Activated CD4-positive, alpha-beta T cell treated with anti-CD3 and anti-CD28 coated beads, Interleukin-2, amount 10 ng/mL, durations not matched to agents 7 days and 5 days (primary cell): ENCODE measurements around the gene KRTAP29-1. TPM values are rescaled to one million over a fixed set of nuclear protein-coding genes. Genes with fewer than 3 reads are reported as not detected.

Source experiments
- CTCF ChIA-PET: fragments of 350-600 bp; sonication (Branson Sonifier 250); formaldehyde crosslinking; loops from one replicate; lab custom pipeline; 2021; ENCODE audit warnings: antibody characterized with exemption; lab: Charles Lee
- POLR2A ChIA-PET: fragments of 350-600 bp; sonication (Branson Sonifier 250); formaldehyde crosslinking; loops from one replicate; lab custom pipeline; 2021; ENCODE audit warnings: antibody characterized with exemption; lab: Charles Lee
- DNase-seq: peaks from one replicate; pipeline ENCODE4 v3.0.0-alpha.2; 2020
- H3K27ac Mint-ChIP-seq: one replicate; pipeline ENCODE4 v1.8.0; 2021; ENCODE audit warnings: mild to moderate bottlenecking, moderate library complexity, mixed read lengths
- H3K27me3 Mint-ChIP-seq: one replicate; pipeline ENCODE4 v1.8.0; 2021; ENCODE audit warnings: mixed read lengths
- H3K36me3 Mint-ChIP-seq: one replicate; pipeline ENCODE4 v1.8.0; 2021; ENCODE audit warnings: low read depth, mixed read lengths
- H3K4me1 Mint-ChIP-seq: one replicate; pipeline ENCODE4 v1.8.0; 2021; ENCODE audit warnings: mixed read lengths
- H3K4me3 Mint-ChIP-seq: one replicate; pipeline ENCODE4 v1.8.0; 2021; ENCODE audit warnings: mild to moderate bottlenecking, moderate library complexity, mixed read lengths
- H3K9me3 Mint-ChIP-seq: one replicate; pipeline ENCODE4 v1.8.0; 2021; ENCODE audit warnings: mixed read lengths
- total RNA-seq, 2 experiments: library from RNA; stranded (reverse); gene quantifications; one replicate each; pipeline ENCODE4 v1.2.3, GENCODE V29; 2021

KRTAP29-1 gene
- total RNA-seq, 2 experiments from 2014 or later: not detected

DNA sequence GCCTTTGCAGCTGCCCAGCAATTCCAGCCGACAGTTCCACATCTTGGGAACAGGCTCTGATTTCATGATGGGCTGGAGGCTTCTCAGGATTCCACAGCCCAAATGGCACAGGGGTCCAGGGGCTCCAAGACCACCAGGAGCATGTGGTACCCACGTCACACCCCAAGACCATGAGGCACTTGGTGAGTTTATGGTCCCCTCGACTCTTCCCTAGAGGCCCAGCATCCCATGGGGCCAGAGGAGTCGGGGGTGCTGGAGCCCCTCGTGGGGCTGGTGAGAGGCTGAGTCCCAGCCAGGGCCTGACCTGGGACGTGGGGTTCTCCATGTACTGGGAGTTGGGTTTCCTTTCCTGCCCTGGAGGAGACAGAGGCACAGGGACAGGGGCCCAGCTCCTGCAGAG lies 23.0 kb upstream of the KRTAP29-1 start:
- no peak for DNase-seq
- H3K9me3 Mint-ChIP-seq: peaks cover 3% of the 10 kb centered on the region
- no peaks in the 10 kb centered on the region for H3K27me3 Mint-ChIP-seq
- peaks cover 33% of the 10 kb centered on the region for H3K4me1 Mint-ChIP-seq
- ChIA-PET CTCF (interaction anchor here (0.6 kb wide), 1 partner anchor 224 kb away, joined by 3 read pairs; no protein-coding TSS in a partner anchor), POLR2A (no interaction called here)
- H3K27ac Mint-ChIP-seq: peak overlapping the region; percentile 31
- H3K36me3 Mint-ChIP-seq: peaks cover under 1% of the 10 kb centered on the region
- no peak overlapping the region for H3K4me3 Mint-ChIP-seq

DNA sequence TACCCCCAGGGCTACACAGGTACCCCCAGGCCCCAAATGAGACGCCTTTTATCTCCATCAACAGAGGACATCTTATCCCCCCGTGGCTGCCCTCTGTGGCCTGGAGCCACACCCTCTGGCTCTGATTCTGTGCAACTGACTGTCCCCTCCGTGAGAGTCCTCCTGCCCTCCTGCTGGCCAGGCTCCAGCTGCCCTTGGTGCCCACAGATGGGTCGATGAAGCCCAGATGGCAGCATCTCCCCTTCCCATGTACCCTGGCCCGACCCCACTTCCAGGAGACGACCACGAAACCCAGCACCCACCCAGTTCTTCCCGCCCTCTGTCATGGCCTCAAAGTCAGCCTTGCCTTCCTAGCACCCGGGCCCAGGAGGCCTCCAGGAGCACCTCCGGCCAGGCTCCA lies 22.5 kb upstream of the KRTAP29-1 start:
- CTCF ChIA-PET: interaction anchor here (0.6 kb wide), 1 partner anchor 224 kb away, joined by 3 read pairs; no protein-coding TSS in a partner anchor
- no peak overlapping the region for H3K4me3 Mint-ChIP-seq
- H3K9me3 Mint-ChIP-seq: peaks cover 6% of the 10 kb centered on the region
- peaks cover 5% of the 10 kb centered on the region for H3K36me3 Mint-ChIP-seq
- POLR2A ChIA-PET: no interaction called here
- H3K4me1 Mint-ChIP-seq: peaks cover 33% of the 10 kb centered on the region
- DNase-seq: no peak
- H3K27ac Mint-ChIP-seq: peak overlapping the region; percentile 36
- H3K27me3 Mint-ChIP-seq: no peaks in the 10 kb centered on the region

DNA sequence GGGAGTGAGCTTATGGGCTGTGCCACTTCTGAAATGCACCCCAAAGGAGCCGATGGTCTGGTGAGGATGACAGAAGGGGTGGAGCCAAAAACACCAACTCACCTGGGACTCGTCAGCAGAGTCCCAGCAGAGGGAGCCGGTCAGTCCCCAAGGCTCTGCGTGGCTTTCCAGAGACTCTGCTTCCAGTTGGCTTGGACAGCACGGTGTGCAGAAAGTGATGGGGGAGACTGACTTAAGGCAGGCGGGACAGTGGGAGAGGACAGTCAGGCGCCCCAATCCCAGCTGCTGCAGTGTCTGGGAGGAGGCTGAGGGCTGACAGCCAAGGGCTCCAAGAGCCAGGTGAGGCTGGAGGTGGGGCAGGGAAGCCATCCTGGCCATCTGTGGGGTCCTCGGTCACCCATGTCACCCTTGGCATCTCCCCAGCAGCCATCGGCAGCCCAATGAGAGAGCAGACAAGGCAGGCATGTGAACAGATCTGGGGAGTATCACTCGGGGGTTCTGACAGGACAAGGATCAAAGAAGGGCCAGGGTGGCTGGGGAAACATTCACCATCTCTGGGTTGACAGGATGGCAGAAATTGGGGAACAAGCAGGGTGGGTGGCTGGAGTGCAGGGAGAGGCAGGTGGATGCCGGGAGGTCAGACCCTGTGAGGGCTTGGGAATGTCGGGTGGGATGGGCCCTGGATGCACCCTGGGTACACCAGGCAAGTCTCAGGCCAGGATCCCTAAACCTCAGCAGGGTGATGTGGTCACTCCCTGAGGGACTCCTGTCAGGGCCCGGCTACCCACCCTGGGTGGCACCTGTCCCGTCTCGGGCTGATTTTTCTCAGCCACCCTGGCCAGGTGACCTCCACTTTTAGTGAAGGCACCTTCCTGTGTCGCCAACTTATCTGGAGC lies 21.8 kb upstream of the KRTAP29-1 start:
- CTCF ChIA-PET: no interaction called here
- Mint-ChIP-seq H3K9me3 (peaks cover 13% of the 10 kb centered on the region), H3K4me1 (peaks cover 33% of the 10 kb centered on the region), H3K4me3 (no peak overlapping the region), H3K27ac (peak overlapping the region; percentile 33), H3K27me3 (no peaks in the 10 kb centered on the region), H3K36me3 (peaks cover 9% of the 10 kb centered on the region)
- no peak for DNase-seq
- POLR2A ChIA-PET: no interaction called here

DNA sequence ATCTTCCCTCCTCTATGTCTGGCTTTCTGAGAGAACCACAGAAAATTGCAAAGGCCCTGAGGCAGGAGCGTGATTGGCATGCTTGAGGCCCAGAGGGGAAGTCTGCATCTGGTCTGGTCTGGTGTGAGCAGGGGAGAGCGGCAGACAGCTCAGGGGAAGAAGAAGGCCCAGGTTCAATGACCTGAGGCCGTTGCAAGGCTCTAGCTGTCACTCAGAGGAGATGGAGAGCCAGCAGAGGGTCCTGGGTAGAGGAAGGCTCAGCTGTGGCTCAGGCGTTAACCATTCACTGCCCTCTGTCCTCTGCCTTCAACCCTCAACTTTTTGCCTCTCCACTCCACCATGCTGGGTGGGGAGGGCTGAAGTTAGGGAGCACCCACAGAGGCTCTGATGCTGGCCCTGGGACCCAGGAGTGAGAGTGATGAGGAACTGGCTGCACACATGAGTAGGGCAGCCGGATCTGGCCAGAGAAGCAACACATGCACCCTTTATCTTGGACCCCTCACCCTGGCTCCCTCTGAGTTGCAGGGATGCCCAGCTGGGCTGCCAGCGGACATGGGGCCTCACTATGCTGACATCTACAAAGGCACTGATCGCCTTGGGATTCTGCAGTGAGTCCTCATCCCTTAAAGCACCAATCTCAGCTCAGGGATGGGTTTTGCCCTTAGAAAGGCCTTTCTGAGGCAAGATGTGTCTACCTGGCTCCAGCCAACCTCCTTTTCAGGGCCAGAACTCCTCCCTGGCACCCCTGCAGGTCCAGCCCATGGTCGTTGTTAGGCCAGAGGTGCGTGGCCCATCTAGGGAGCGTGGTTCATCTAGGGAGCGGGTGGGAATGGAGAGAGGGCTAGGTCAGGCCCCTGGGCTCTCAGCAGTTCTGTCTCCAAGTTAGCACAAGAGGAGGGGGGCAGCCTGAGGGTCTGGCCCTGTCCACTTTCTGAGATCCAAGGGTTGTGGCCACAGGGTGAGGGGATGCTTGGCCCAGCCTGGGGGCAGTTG lies 20.5 kb upstream of the KRTAP29-1 start:
- POLR2A ChIA-PET: no interaction called here
- H3K4me1 Mint-ChIP-seq: peaks cover 33% of the 10 kb centered on the region

DNA sequence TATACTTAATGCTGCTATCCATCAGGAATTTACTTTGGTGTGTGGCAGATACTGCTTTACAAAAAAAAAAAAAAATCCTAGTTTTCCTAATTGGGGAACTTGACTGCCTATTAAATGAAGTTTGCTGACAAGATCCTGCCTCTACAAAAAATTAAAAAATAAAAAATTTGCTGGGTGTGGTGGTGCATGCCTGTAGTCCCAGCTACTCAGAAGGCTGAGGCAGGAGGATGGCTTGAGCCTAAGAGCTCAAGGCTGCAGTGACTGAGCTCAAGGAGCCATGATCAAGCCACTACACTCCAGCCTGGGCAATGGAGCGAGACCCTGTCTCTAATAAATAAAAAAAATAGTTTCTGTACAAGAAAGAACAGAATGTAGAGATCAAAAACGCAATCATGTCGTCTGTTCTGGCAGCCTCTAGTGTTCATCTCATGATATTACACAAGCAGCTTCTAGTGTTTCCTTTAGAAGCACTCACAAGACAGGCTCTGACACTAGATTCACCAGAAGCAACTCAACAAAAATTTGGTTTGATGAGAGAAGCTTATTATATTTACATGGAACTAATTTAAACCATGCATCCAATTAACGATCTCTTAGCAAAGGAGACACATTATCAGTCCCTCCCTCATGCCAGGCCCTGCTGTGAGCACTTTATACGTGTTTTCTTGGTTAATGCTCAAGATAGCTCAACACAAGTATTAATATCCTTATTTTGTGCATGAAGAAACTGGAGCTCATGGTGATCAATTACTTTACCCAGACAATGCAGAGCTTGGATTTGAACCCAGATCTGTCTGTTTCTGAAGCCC lies 19.6 kb upstream of the KRTAP29-1 start:
- CTCF ChIA-PET: interaction anchor here (0.6 to 1.5 kb wide), 10 partner anchors 8 to 1199 kb away, joined by 3 to 10 read pairs (median 5); partner anchors contain the start of gene KRT33A
- H3K36me3 Mint-ChIP-seq: peaks cover 10% of the 10 kb centered on the region
- peak; percentile 44 for DNase-seq
- H3K9me3 Mint-ChIP-seq: peaks cover 13% of the 10 kb centered on the region
- POLR2A ChIA-PET: no interaction called here
- peaks cover 32% of the 10 kb centered on the region for H3K4me1 Mint-ChIP-seq
- H3K27me3 Mint-ChIP-seq: no peaks in the 10 kb centered on the region
- no peak overlapping the region for H3K4me3 Mint-ChIP-seq
- peak overlapping the region; percentile 83 for H3K27ac Mint-ChIP-seq

More for the DNA sequence above, 20.5 kb upstream of the KRTAP29-1 start:
- H3K4me3 Mint-ChIP-seq: no peak overlapping the region
- no peaks in the 10 kb centered on the region for H3K27me3 Mint-ChIP-seq
- CTCF ChIA-PET: interaction anchor here (0.6 to 1.5 kb wide), 8 partner anchors 8 to 47 kb away, joined by 3 to 10 read pairs (median 4); partner anchors contain the start of gene KRT33A
- DNase-seq: no peak
- peak overlapping the region; percentile 83 for H3K27ac Mint-ChIP-seq
- peaks cover 13% of the 10 kb centered on the region for H3K9me3 Mint-ChIP-seq
- H3K36me3 Mint-ChIP-seq: peaks cover 10% of the 10 kb centered on the region

DNA sequence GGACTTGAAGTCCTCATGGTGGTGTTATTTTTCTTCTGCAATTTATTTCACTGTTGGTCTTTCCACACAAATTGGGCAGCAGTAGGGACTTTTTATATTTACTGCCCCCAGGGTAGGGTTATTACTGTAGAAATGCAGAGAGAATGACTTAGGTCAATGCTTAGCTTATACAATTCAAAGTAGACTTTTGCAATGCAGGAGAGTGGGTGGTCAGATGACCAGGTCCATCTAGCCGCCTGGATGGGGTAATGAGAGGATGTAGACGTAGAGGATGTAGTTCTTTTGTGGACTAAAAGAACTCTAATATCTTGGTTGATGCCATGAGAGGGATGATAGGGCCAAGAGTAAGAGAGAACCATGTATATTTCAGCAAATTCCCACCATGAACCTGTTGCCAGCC lies 15.6 kb upstream of the KRTAP29-1 start:
- ChIA-PET CTCF (interaction anchor here (0.6 kb wide), 1 partner anchor 1913 kb away, joined by 4 read pairs; no protein-coding TSS in a partner anchor), POLR2A (no interaction called here)
- H3K4me1 Mint-ChIP-seq: peaks cover 7% of the 10 kb centered on the region
- H3K4me3 Mint-ChIP-seq: no peak overlapping the region
- no peaks in the 10 kb centered on the region for H3K27me3 Mint-ChIP-seq
- peaks cover 10% of the 10 kb centered on the region for H3K36me3 Mint-ChIP-seq
- peak overlapping the region; percentile 10 for H3K27ac Mint-ChIP-seq
- peaks cover 13% of the 10 kb centered on the region for H3K9me3 Mint-ChIP-seq
- no peak for DNase-seq

DNA sequence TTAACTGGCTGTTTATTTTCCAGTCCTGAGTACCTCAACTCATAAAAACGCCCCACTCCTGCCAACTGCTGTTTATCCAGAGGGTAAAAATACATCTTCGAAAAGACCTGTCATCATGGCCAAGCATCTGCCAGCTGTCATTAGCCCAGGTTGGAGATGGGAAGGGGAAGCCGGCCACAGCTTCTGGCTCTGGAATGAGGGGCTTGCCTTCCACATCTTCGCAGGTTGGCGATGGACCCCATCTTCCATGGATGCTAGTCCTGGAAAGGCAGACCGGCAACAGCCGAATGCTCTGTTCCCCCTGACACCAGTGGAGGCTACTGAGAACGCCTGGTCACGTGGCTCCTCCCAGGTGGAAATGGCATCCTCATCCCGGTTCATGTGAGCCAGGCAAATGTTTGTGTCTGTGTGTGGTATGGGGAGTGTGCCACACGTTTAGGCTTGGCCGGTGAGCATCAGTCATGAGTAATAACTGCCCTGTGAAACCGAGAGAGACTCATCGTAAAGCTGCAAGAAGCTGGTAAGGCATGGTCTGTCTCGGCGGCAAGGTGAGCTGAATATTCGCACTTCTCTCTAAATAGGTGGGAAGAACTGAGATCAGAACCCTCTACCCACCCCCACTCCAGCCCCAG lies 13.3 kb upstream of the KRTAP29-1 start:
- H3K4me1 Mint-ChIP-seq: peaks cover 8% of the 10 kb centered on the region
- no peak overlapping the region for H3K4me3 Mint-ChIP-seq
- H3K27ac Mint-ChIP-seq: no peak overlapping the region
- peaks cover 12% of the 10 kb centered on the region for H3K36me3 Mint-ChIP-seq
- H3K9me3 Mint-ChIP-seq: peaks cover 16% of the 10 kb centered on the region
- CTCF ChIA-PET: interaction anchor here (1.4 kb wide), 1 partner anchor 9 kb away, joined by 4 read pairs; no protein-coding TSS in a partner anchor
- peaks cover 4% of the 10 kb centered on the region for H3K27me3 Mint-ChIP-seq
- DNase-seq: no peak
- POLR2A ChIA-PET: no interaction called here

DNA sequence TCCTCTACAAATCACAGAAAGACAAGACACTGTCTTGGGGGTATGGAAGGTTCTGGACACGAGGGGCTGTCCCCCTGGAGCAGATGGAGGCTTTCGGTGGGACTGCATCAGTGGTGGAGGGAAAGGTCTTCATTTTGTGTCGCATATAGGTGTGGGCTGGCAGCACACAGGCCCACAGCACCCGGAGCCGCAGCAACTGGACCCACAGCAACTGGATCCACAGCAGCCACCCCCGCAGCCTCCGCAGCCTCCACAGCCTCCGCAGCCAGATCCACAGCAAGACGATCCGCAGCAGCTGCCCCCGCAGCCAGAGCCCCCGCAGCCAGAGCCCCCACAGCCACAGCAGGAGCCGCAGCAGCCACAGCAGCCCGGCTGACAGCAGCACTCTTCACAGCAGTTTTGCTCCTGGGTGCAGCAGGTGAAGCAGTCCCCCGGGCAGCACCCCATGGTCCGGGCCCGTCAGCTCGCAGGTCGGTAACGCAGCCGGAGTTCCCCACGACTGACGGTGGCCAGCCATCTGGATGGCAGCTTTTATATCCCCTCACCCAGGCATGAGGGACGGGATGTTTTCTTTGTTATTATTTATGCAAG lies 12.6 kb upstream of the KRTAP29-1 start, which contains the start of gene KRTAP17-1:
KRTAP17-1 (minus strand) TSS at position 507 of the 591 bp plus-strand sequence; CDS start at position 447, 60 bp downstream.
- POLR2A ChIA-PET: no interaction called here

DNA sequence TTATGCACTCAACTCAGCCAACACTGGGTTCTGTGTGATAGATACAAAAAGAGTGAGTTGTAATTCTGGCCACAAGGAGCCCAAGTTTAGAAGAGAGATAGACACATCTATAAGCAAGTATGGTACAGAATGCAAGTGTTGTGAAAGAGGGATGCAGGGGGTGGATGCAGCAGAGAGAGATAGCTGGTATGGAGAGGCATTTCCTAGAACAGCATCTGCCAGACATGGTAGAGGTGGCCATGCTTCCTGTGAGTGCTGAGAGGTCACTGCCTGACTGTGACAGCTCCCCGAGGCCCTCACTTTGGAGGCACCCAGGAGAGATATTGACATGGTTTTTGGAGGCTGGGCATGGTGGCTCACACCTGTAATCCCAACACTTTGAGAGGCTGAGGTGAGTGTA lies 8.5 kb upstream of the KRTAP29-1 start:
- CTCF ChIA-PET: interaction anchor here (0.6 to 1.9 kb wide), 3 partner anchors 9 to 11 kb away, joined by 3 to 10 read pairs (median 3); partner anchors contain the start of gene KRTAP29-1
- POLR2A ChIA-PET: no interaction called here
- no peak overlapping the region for H3K27ac Mint-ChIP-seq

More for the DNA sequence above, 12.6 kb upstream of the KRTAP29-1 start, which contains the start of gene KRTAP17-1:
- peaks cover 4% of the 10 kb centered on the region for H3K27me3 Mint-ChIP-seq
- CTCF ChIA-PET: no interaction called here
- peaks cover 15% of the 10 kb centered on the region for H3K4me1 Mint-ChIP-seq
- H3K4me3 Mint-ChIP-seq: no peak within 1 kb of the TSS
- peaks cover 13% of the 10 kb centered on the region for H3K9me3 Mint-ChIP-seq
- H3K36me3 Mint-ChIP-seq: peaks cover 8% of the 10 kb centered on the region
- DNase-seq: no peak
- no peak within 1 kb of the TSS for H3K27ac Mint-ChIP-seq

DNA sequence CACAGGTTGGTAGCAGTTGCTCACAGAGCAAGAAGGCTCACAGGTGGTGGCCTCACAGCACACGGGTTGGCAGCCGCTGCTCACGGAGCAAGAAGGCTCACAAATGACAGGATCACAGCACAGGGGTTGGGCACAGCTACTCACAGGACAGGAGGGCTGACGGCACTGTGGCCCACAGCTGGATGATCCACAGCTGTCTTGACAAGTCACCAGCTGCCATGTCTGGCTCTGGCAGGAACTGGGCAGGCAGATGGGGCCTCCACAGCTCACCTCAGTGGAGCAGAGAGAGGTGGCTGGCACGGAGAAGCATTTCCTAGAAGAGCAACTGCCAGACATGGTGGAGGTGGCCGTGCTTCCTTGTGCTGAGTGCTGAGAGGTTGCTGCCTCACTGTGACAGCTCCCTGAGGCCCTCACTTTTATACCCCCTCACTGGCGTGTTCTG lies 6.3 kb upstream of the KRTAP29-1 start, which contains the start of gene KRTAP16-1:
KRTAP16-1 (minus strand) TSS at position 392 of the 442 bp plus-strand sequence; CDS start at position 336, 56 bp downstream.
- CTCF ChIA-PET: interaction anchor here (0.9 to 1.3 kb wide), 3 partner anchors 22 to 240 kb away, joined by 3 read pairs; partner anchors contain the start of gene KRT33A
- Mint-ChIP-seq H3K4me1 (peaks cover 53% of the 10 kb centered on the region), H3K9me3 (peaks cover 6% of the 10 kb centered on the region), H3K27me3 (peaks cover 4% of the 10 kb centered on the region), H3K36me3 (peaks cover 4% of the 10 kb centered on the region), H3K4me3 (peak within 1 kb of the TSS; percentile 61), H3K27ac (peak within 1 kb of the TSS; percentile 97)
- DNase-seq: peak; percentile 52
- POLR2A ChIA-PET: interaction anchor here (0.6 kb wide), 1 partner anchor 165 kb away, joined by 4 read pairs; no protein-coding TSS in a partner anchor

More for the DNA sequence above, 8.5 kb upstream of the KRTAP29-1 start:
- H3K36me3 Mint-ChIP-seq: peaks cover 4% of the 10 kb centered on the region
- peaks cover 4% of the 10 kb centered on the region for H3K27me3 Mint-ChIP-seq
- no peak overlapping the region for H3K4me3 Mint-ChIP-seq
- H3K9me3 Mint-ChIP-seq: peaks cover 6% of the 10 kb centered on the region
- no peak for DNase-seq
- H3K4me1 Mint-ChIP-seq: peaks cover 53% of the 10 kb centered on the region
